ENCODE data around the gene CENPVL1. TPM values are rescaled to one million over a fixed set of nuclear protein-coding genes. Genes with fewer than 3 reads are reported as not detected.
"Not testable (repeated sequence)": the region's sequence is repeated elsewhere in the genome, so short reads cannot be mapped to it uniquely, and the experiment has no call there.

The CENPVL1 gene
- total and polyA plus RNA-seq, 8 donors = not detected

- H3K36me3 ChIP-seq = no peaks in the 10 kb centered on the region
- intact Hi-C loops (cut with DNase I) = no loop called here
- H3K4me1 ChIP-seq = no peaks in the 10 kb centered on the region
- no peak for ATAC-seq
- 81 to 84% methylated on average over 8 of the region's 8 CpGs for WGBS, 2 donors
- DNase-seq = no peak
- no peak for TF ChIP-seq CTCF (IDR thresholded peaks at IDR 0.05)
- no peak overlapping the region for H3K27ac ChIP-seq
- no peaks in the 10 kb centered on the region for H3K9me3 ChIP-seq
- FAIRE-seq = no peak
- peaks cover 0 to 11% (median 3%) of the 10 kb centered on the region in 4 donors for H3K27me3 ChIP-seq
- H3K4me3 ChIP-seq = no peak overlapping the region
Measured at GRCh38 chrX:51697397-51697796, 12.9 kb upstream of the CENPVL1 start.

- H3K4me1 ChIP-seq; H3K27ac ChIP-seq; H3K27me3 ChIP-seq; DNase-seq; FAIRE-seq; H3K36me3 ChIP-seq; H3K4me3 ChIP-seq; ATAC-seq; H3K9me3 ChIP-seq; intact Hi-C loops (cut with DNase I): not testable (repeated sequence)
- WGBS, 2 donors = no CpG with 5 or more reads among the region's 18 CpGs
Measured at GRCh38 chrX:51712943-51713647, 2.8 kb downstream of the CENPVL1 start.

- no peak for ATAC-seq
- intact Hi-C loops (cut with DNase I) = no loop called here
- Histone ChIP-seq H3K27me3 (peaks cover 0 to 37% (median 4%) of the 10 kb centered on the region in 4 donors), H3K4me3 (no peak overlapping the region), H3K9me3 (no peaks in the 10 kb centered on the region), H3K4me1 (no peaks in the 10 kb centered on the region), H3K36me3 (no peaks in the 10 kb centered on the region), H3K27ac (no peak overlapping the region)
- DNase-seq = no peak
- FAIRE-seq = no peak
- no peak for TF ChIP-seq CTCF (IDR thresholded peaks at IDR 0.05)
Measured at GRCh38 chrX:51728202-51728601, 17.9 kb downstream of the CENPVL1 start.

GRCh38 chrX:51737091-51737490, 26.8 kb downstream of the CENPVL1 start:
- no peak overlapping the region for H3K27ac ChIP-seq
- DNase-seq (no peak), ATAC-seq (no peak), FAIRE-seq (no peak)
- H3K36me3 ChIP-seq = no peaks in the 10 kb centered on the region
- H3K9me3 ChIP-seq = no peaks in the 10 kb centered on the region
- H3K4me3 ChIP-seq = no peak overlapping the region
- 55 to 64% methylated on average over 2 of the region's 2 CpGs for WGBS, 2 donors
- no peaks in the 10 kb centered on the region for H3K4me1 ChIP-seq
- TF ChIP-seq CTCF (IDR thresholded peaks at IDR 0.05) = no peak
- intact Hi-C loops (cut with DNase I) = no loop called here
- H3K27me3 ChIP-seq = peaks cover 0 to 42% (median 3%) of the 10 kb centered on the region in 4 donors

GRCh38 chrX:51742586-51742985, 32.3 kb downstream of the CENPVL1 start:
- H3K27me3 ChIP-seq = peaks cover 0 to 39% (median 0%) of the 10 kb centered on the region in 4 donors
- H3K4me3 ChIP-seq = peak overlapping the region in 2 of 4 donors; percentile 44 to 58
- intact Hi-C loops (cut with DNase I) = no loop called here
- no peak for ATAC-seq
- H3K9me3 ChIP-seq = no peaks in the 10 kb centered on the region
- H3K4me1 ChIP-seq = no peaks in the 10 kb centered on the region
- H3K36me3 ChIP-seq = no peaks in the 10 kb centered on the region
- 59 to 91% methylated on average over 3 of the region's 3 CpGs for WGBS, 2 donors
- no peak for TF ChIP-seq CTCF (IDR thresholded peaks at IDR 0.05)
- no peak for DNase-seq
- no peak overlapping the region for H3K27ac ChIP-seq
- no peak for FAIRE-seq
